ENCODE data around the gene LARGE1.

Gene LARGE1

GRCh38 chr22:33331017-33331416 is 589.3 kb downstream of the LARGE1 start:
- no peak for DNase-seq (ENCODE audit: low read depth)
- TF ChIP-seq, protein P1, sequence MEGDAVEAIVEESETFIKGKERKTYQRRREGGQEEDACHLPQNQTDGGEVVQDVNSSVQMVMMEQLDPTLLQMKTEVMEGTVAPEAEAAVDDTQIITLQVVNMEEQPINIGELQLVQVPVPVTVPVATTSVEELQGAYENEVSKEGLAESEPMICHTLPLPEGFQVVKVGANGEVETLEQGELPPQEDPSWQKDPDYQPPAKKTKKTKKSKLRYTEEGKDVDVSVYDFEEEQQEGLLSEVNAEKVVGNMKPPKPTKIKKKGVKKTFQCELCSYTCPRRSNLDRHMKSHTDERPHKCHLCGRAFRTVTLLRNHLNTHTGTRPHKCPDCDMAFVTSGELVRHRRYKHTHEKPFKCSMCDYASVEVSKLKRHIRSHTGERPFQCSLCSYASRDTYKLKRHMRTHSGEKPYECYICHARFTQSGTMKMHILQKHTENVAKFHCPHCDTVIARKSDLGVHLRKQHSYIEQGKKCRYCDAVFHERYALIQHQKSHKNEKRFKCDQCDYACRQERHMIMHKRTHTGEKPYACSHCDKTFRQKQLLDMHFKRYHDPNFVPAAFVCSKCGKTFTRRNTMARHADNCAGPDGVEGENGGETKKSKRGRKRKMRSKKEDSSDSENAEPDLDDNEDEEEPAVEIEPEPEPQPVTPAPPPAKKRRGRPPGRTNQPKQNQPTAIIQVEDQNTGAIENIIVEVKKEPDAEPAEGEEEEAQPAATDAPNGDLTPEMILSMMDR (IDR thresholded peaks at IDR 0.05; ENCODE audit: insufficient read depth, low read depth, low read length, missing control alignments) = no peak
- no peak overlapping the region for H3K4me3 ChIP-seq (ENCODE audit: low read length)

- no peak overlapping the region for H3K4me3 ChIP-seq (ENCODE audit: low read length)
- TF ChIP-seq, protein P1 (IDR thresholded peaks at IDR 0.05; ENCODE audit: insufficient read depth, low read depth, low read length, missing control alignments) = no peak
- DNase-seq (ENCODE audit: low read depth) = no peak
Observed at GRCh38 chr22:33330534-33330933, 589.7 kb downstream of the LARGE1 start.

DNA sequence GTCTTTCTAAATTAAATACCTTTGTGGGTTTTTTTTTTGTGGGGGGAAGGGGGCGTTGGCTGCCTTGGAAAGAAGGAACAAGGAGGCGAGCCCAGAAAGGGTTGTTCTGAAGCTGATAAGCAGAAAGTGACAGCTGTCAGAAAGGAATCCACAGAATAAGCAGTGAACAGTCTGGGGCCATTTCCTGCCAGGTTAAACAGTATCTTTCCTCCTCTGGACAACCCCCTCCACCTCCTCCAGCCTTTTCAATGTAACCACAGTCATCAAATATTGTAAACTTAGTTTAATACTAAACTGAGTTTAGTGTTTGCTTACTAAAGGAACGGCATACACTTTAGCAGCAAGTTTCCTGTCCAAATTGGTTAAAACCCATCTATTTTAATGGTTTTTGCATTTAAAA is 590.9 kb downstream of the LARGE1 start:
- TF ChIP-seq, protein P1 (IDR thresholded peaks at IDR 0.05; ENCODE audit: insufficient read depth, low read depth, low read length, missing control alignments) = no peak
- no peak for DNase-seq (ENCODE audit: low read depth)
- H3K4me3 ChIP-seq (ENCODE audit: low read length) = no peak overlapping the region

GRCh38 chr22:33328789-33329296 is 591.4 kb downstream of the LARGE1 start:
- TF ChIP-seq, protein P1 (IDR thresholded peaks at IDR 0.05; ENCODE audit: insufficient read depth, low read depth, low read length, missing control alignments) = no peak
- DNase-seq (ENCODE audit: low read depth) = no peak
- no peak overlapping the region for H3K4me3 ChIP-seq (ENCODE audit: low read length)

GRCh38 chr22:33327348-33327860 is 592.9 kb downstream of the LARGE1 start:
- no peak overlapping the region for H3K4me3 ChIP-seq (ENCODE audit: low read length)
- TF ChIP-seq, protein P1 (IDR thresholded peaks at IDR 0.05; ENCODE audit: insufficient read depth, low read depth, low read length, missing control alignments) = no peak
- DNase-seq (ENCODE audit: low read depth) = no peak

DNA sequence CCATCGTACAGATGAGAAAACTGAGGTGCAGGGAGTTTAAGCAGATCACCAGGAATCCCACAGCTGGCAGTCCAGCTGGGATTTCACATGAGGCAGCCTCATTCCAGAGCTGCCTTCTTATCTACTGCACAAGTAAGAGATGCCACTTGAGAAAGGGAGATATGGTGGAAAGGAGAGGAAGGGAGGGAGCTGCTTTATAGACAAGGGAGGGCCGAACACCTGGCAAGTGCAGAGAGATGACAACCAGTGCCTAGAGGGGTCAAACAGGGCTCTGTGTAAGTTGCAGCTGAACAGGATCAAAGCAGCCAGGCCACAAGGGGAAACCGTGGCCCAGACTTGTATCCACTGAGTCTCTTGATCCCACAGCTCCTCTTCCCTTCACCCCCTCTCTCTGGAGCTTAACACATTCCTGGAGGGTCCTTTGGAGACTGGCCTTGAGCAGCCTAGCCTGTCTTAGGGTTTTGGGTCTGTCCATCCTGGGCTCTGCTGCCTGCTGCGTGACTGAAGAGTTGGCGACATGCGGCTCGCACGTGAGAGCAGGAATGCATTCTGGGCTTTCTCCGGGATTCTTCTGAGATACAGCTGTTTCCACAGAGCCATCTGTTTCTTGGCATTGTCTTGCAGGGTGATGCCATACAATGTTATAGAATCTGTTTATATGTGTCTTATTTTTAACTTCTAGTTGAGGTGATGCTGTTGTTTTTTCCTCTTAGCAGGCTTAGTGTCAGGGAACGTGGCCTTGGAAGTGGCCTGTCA is 593.6 kb downstream of the LARGE1 start:
- TF ChIP-seq, protein P1 (IDR thresholded peaks at IDR 0.05; ENCODE audit: insufficient read depth, low read depth, low read length, missing control alignments) = no peak
- DNase-seq (ENCODE audit: low read depth) = no peak
- H3K4me3 ChIP-seq (ENCODE audit: low read length) = no peak overlapping the region

Data from epithelial cell of esophagus (primary cell).